Activated naive CD4-positive, alpha-beta T cell treated with anti-CD3 and anti-CD28 coated beads for 36 hours (primary cell): ENCODE measurements around the gene DDRGK1. TPM values are rescaled to one million over a fixed set of nuclear protein-coding genes. Genes with fewer than 3 reads are reported as not detected.

Experiments
- CTCF ChIA-PET: fragments of 350-600 bp; sonication (Branson Sonifier 250); formaldehyde crosslinking; loops from one replicate; lab custom pipeline; 2021; ENCODE audit warnings: antibody characterized with exemption; lab: Charles Lee
- DNase-seq: peaks from one replicate; pipeline ENCODE4 v3.0.0-alpha.2; 2020
- H3K27ac Mint-ChIP-seq: one replicate; pipeline ENCODE4 v1.8.0; 2021; ENCODE audit warnings: mild to moderate bottlenecking, mixed read lengths
- H3K27me3 Mint-ChIP-seq: one replicate; pipeline ENCODE4 v1.8.0; 2021; ENCODE audit warnings: low read depth, mixed read lengths
- H3K36me3 Mint-ChIP-seq: one replicate; pipeline ENCODE4 v1.8.0; 2021; ENCODE audit warnings: low read depth, mixed read lengths
- H3K4me1 Mint-ChIP-seq: one replicate; pipeline ENCODE4 v1.8.0; 2021; ENCODE audit warnings: low read depth, mixed read lengths
- H3K4me3 Mint-ChIP-seq: one replicate; pipeline ENCODE4 v1.8.0; 2021; ENCODE audit warnings: mild to moderate bottlenecking, moderate library complexity, mixed read lengths
- H3K9me3 Mint-ChIP-seq: one replicate; pipeline ENCODE4 v1.8.0; 2021; ENCODE audit warnings: mixed read lengths
- intact Hi-C: fragments of 100-400 bp; cut with micrococcal nuclease; formaldehyde crosslinking; loops from one replicate; pipeline ENCODE4 v1.15.1; 2023
- total RNA-seq, 2 experiments: library from RNA; stranded (reverse); gene quantifications; one replicate each; pipeline ENCODE4 v1.2.3, GENCODE V29; 2021

The DDRGK1 gene
- total RNA-seq, 2 experiments from 2014 or later = 78.2 to 79.5 TPM

DNA sequence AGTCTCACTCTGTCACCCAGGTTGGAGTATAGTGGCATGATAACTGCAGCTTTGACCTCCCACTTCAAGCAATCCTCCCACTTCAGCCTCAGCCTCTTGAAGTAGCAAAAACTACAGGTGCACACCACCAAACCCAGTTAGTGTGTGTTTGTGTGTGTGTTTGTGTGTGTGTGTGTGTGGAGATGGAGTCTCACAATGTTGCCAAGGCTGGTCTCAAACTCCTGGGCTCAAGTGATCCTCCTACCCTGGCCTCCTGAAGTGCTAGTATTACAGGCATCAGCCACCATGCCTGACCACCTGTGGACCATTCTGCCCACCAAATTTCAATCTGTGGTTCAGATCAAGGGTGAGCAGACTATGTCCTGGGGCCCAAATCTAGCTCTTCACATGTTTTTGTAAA lies 53.6 kb downstream of the DDRGK1 start:
- DNase-seq = no peak
- Mint-ChIP-seq H3K27ac (no peak overlapping the region), H3K27me3 (no peaks in the 10 kb centered on the region), H3K4me3 (no peak overlapping the region), H3K9me3 (no peaks in the 10 kb centered on the region), H3K4me1 (peaks cover 55% of the 10 kb centered on the region), H3K36me3 (peaks cover 31% of the 10 kb centered on the region)
- CTCF ChIA-PET = no interaction called here
- intact Hi-C loops = no loop called here

DNA sequence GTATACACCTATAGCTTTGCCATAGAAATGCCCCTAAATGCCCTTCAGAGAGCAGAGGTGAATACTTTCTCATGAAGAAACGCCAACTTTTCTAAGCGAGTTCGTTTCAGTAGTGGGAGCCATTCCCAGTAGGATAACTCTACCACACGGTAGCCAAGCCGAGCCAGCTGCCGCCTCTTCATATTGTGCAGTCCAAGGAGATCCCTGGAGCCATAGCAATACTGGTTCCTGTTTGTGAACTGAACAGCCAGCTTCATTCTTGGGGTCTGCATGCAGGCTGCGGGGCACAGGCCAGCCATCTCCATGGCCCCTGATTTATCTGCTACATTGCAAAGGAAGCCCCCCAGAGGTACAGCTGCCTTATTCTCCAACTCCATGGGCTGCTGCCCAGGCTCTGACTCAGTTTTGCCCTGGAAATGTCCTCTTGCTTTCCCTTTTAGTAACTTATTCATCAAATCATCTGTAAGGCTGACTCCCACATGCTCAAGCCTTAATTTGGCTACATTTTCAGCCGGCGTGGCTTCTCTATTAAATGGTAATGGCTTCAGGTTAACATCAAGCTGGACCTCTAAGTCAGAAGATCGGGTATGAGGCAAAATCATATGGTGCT lies 57.6 kb downstream of the DDRGK1 start:
- peaks cover 35% of the 10 kb centered on the region for H3K4me1 Mint-ChIP-seq
- CTCF ChIA-PET = interaction anchor here (1.0 kb wide), 1 partner anchor 10 kb away, joined by 3 read pairs; no protein-coding TSS in a partner anchor
- H3K27ac Mint-ChIP-seq = no peak overlapping the region
- H3K4me3 Mint-ChIP-seq = no peak overlapping the region
- no peaks in the 10 kb centered on the region for H3K9me3 Mint-ChIP-seq
- H3K27me3 Mint-ChIP-seq = no peaks in the 10 kb centered on the region
- DNase-seq = no peak
- H3K36me3 Mint-ChIP-seq = peaks cover 33% of the 10 kb centered on the region
- intact Hi-C loops = no loop called here

DNA sequence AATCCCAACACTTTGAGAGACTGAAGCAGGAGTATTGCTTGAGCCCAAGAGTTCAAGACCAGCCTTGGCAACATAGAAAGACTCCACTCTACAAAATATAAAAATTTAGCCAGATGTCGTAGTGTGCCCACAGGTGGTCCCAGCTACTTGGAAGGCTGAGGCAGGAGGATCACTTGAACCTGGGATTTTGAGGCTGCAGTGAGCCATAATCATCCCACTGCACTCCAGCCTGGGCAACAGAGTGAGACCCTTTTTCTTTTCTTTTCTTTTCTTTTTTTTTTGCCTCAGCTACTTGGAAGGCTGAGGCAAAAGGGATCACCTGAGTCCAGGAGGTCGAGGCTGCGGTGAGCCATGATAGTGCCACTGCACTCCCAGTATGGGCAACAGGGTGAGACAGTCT lies 62.7 kb downstream of the DDRGK1 start:
- Mint-ChIP-seq H3K27me3 (no peaks in the 10 kb centered on the region), H3K9me3 (no peaks in the 10 kb centered on the region), H3K4me3 (no peak overlapping the region), H3K27ac (no peak overlapping the region), H3K4me1 (peaks cover 13% of the 10 kb centered on the region), H3K36me3 (peaks cover 14% of the 10 kb centered on the region)
- intact Hi-C loops = no loop called here
- CTCF ChIA-PET = interaction anchor here (0.7 kb wide), 1 partner anchor 468 kb away, joined by 3 read pairs; no protein-coding TSS in a partner anchor
- DNase-seq = no peak

Other genes starting within 250 kb of the DDRGK1 start
- gene GNRH2, start 161.1 kb downstream of the DDRGK1 start, total RNA-seq = not detected
- gene MRPS26, start 158.6 kb downstream of the DDRGK1 start, total RNA-seq = 10 to 100 TPM; 50.0 to 52.4 TPM
- not detected for gene OXT, start 133.1 kb downstream of the DDRGK1 start, total RNA-seq
- gene AVP, start 120.0 kb downstream of the DDRGK1 start, total RNA-seq = not detected
- gene FASTKD5, start 44.8 kb downstream of the DDRGK1 start, total RNA-seq = 10 to 100 TPM; 11.8 to 12.0 TPM
- 1 to 10 TPM; 5.4 to 5.9 TPM for gene UBOX5, start 44.8 kb downstream of the DDRGK1 start, total RNA-seq
- 1 to 10 TPM; 1.2 to 1.4 TPM for gene LZTS3, start 31.1 kb downstream of the DDRGK1 start, total RNA-seq
- gene ITPA, start 4.8 kb upstream of the DDRGK1 start, total RNA-seq = 10 to 100 TPM; 38.2 to 42.1 TPM
- under 1 TPM; 0.72 to 0.91 TPM for gene SLC4A11, start 34.5 kb upstream of the DDRGK1 start, total RNA-seq
- under 1 TPM; 0.35 to 0.43 TPM for gene DNAAF9, start 203.0 kb upstream of the DDRGK1 start, total RNA-seq